SK-N-MC (cell line): Measurements from ENCODE around the gene SLC39A2.

Experiments used
- EZH2 ChIP-seq: fragments of 200-600 bp; sonication (generic); IDR thresholded peaks from one replicate; pipeline ENCODE4 v1.6.1; 2017; ENCODE audit warnings: antibody characterized with exemption
- FOXP2 ChIP-seq: optimal IDR thresholded peaks from 2 replicates; pipeline ENCODE3; 2011; ENCODE audit warnings: mild to moderate bottlenecking, moderate library complexity; ENCODE audit not compliant: insufficient read depth; ENCODE audit errors: extremely low read length, control extremely low read depth
- POLR2AphosphoS5 ChIP-seq: IDR thresholded peaks from 2 replicates; pipeline ENCODE4 v1.6.1; 2012; ENCODE audit warnings: mild to moderate bottlenecking, low read depth, low read length, borderline replicate concordance

- no peak for TF ChIP-seq POLR2AphosphoS5
- no peak for TF ChIP-seq FOXP2
- no peak for TF ChIP-seq EZH2
Measured at GRCh38 chr14:21038441-21039422, 39.6 kb downstream of the SLC39A2 start.
